ENCODE results near the gene SMIM14. TPM values are rescaled to one million over a fixed set of nuclear protein-coding genes. Genes with fewer than 3 reads are reported as not detected.

SMIM14 gene
- total and polyA plus RNA-seq, 9 of the 15 experiments (the other 6 are each of a cell fraction or from before 2014, with no cell fraction given), result 0.98 to 3.7 (median 2.2) TPM

DNA sequence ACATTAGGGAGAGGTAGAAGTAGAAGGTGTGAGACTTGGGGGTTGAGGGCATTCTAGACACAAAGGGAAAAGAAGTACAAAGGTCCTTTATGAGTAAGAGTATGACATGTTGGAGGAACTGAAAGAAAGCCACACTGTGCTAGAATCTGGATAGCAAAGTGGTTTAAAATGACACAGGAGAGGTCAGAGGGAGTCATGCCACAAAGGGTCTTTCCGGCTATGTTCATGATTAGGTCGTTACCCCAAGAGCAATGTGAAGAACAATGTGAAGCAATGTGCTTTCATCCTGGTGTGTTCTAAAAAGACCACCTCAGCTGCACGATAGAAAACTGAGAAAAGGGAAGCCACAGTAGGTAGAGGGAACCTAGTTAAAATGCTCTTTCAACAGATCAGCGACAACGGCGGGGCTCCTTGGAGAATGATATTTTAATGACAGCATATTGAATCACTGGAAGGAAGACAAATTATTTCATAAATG, 29.2 kb downstream of the SMIM14 start:
- Histone ChIP-seq H4K20me1 (replicated peaks; ENCODE audit: control insufficient read depth, insufficient read depth, low read length) (no peaks in the 10 kb centered on the region), H3K27me3 (ENCODE audit: control insufficient read depth in 2 of 2, insufficient read depth in 2 of 2, low read length in 2 of 2) (no peaks in the 10 kb centered on the region), H3K4me1 (replicated peaks in 1 of 2; ENCODE audit: control insufficient read depth in 2 of 2, insufficient read depth in 2 of 2, low read length in 2 of 2) (no peaks in the 10 kb centered on the region), H2AFZ (ENCODE audit: low read depth, low read length) (no peak overlapping the region; the same call in 1 of the 2 replicates), H3K27ac (ENCODE audit: extremely low read depth, low read depth, low read length) (no peak overlapping the region), H3K9me3 (replicated peaks; ENCODE audit: control insufficient read depth, insufficient read depth, low read depth, low read length) (peaks cover 1% of the 10 kb centered on the region), H3K4me3 (no peak overlapping the region), H3K9me1 (ENCODE audit: control insufficient read depth, insufficient read depth, low read length) (no peaks in the 10 kb centered on the region), H3K36me3 (ENCODE audit: control insufficient read depth, insufficient read depth, low read length) (no peaks in the 10 kb centered on the region), H3K9ac (ENCODE audit: insufficient read depth in 1 of 2, low read depth in 2 of 2, low read length in 2 of 2) (no peak overlapping the region), H3K79me2 (ENCODE audit: control insufficient read depth, insufficient read depth, low read length) (no peaks in the 10 kb centered on the region), H3K4me2 (ENCODE audit: insufficient read depth, low read length) (no peak overlapping the region)
- intact Hi-C loops (cut with micrococcal nuclease) (no loop called here), in situ Hi-C loops (cut with MboI) (loop anchor here (25.0 kb wide), 1 partner anchor 722 kb away; no protein-coding TSS in a partner anchor)
- no TSS peak for BruUV-seq (replicated peaks)
- POLR2A ChIA-PET, result interaction anchor here (0.8 kb wide), 1 partner anchor 49 kb away, joined by 3 read pairs; no protein-coding TSS in a partner anchor
- no peak for DNase-seq (ENCODE audit: extremely low read depth in 1 of 4, low spot score in 3 of 4)
- TF ChIP-seq KAT8 (IDR thresholded peaks at IDR 0.05; ENCODE audit: low read depth) (no peak), RBBP5 (IDR thresholded peaks at IDR 0.05; ENCODE audit: borderline replicate concordance, insufficient read depth, low read length, poor library complexity, severe bottlenecking) (no peak)
- TF ChIP-seq, protein P1, sequence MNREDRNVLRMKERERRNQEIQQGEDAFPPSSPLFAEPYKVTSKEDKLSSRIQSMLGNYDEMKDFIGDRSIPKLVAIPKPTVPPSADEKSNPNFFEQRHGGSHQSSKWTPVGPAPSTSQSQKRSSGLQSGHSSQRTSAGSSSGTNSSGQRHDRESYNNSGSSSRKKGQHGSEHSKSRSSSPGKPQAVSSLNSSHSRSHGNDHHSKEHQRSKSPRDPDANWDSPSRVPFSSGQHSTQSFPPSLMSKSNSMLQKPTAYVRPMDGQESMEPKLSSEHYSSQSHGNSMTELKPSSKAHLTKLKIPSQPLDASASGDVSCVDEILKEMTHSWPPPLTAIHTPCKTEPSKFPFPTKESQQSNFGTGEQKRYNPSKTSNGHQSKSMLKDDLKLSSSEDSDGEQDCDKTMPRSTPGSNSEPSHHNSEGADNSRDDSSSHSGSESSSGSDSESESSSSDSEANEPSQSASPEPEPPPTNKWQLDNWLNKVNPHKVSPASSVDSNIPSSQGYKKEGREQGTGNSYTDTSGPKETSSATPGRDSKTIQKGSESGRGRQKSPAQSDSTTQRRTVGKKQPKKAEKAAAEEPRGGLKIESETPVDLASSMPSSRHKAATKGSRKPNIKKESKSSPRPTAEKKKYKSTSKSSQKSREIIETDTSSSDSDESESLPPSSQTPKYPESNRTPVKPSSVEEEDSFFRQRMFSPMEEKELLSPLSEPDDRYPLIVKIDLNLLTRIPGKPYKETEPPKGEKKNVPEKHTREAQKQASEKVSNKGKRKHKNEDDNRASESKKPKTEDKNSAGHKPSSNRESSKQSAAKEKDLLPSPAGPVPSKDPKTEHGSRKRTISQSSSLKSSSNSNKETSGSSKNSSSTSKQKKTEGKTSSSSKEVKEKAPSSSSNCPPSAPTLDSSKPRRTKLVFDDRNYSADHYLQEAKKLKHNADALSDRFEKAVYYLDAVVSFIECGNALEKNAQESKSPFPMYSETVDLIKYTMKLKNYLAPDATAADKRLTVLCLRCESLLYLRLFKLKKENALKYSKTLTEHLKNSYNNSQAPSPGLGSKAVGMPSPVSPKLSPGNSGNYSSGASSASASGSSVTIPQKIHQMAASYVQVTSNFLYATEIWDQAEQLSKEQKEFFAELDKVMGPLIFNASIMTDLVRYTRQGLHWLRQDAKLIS (CRISPR knock-in tag; IDR thresholded peaks at IDR 0.05), result no peak
- TF ChIP-seq, protein P2, sequence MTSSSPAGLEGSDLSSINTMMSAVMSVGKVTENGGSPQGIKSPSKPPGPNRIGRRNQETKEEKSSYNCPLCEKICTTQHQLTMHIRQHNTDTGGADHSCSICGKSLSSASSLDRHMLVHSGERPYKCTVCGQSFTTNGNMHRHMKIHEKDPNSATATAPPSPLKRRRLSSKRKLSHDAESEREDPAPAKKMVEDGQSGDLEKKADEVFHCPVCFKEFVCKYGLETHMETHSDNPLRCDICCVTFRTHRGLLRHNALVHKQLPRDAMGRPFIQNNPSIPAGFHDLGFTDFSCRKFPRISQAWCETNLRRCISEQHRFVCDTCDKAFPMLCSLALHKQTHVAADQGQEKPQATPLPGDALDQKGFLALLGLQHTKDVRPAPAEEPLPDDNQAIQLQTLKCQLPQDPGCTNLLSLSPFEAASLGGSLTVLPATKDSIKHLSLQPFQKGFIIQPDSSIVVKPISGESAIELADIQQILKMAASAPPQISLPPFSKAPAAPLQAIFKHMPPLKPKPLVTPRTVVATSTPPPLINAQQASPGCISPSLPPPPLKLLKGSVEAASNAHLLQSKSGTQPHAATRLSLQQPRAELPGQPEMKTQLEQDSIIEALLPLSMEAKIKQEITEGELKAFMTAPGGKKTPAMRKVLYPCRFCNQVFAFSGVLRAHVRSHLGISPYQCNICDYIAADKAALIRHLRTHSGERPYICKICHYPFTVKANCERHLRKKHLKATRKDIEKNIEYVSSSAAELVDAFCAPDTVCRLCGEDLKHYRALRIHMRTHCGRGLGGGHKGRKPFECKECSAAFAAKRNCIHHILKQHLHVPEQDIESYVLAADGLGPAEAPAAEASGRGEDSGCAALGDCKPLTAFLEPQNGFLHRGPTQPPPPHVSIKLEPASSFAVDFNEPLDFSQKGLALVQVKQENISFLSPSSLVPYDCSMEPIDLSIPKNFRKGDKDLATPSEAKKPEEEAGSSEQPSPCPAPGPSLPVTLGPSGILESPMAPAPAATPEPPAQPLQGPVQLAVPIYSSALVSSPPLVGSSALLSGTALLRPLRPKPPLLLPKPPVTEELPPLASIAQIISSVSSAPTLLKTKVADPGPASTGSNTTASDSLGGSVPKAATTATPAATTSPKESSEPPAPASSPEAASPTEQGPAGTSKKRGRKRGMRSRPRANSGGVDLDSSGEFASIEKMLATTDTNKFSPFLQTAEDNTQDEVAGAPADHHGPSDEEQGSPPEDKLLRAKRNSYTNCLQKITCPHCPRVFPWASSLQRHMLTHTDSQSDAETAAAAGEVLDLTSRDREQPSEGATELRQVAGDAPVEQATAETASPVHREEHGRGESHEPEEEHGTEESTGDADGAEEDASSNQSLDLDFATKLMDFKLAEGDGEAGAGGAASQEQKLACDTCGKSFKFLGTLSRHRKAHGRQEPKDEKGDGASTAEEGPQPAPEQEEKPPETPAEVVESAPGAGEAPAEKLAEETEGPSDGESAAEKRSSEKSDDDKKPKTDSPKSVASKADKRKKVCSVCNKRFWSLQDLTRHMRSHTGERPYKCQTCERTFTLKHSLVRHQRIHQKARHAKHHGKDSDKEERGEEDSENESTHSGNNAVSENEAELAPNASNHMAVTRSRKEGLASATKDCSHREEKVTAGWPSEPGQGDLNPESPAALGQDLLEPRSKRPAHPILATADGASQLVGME (CRISPR knock-in tag; IDR thresholded peaks at IDR 0.05), result no peak
- TF ChIP-seq, protein P3, sequence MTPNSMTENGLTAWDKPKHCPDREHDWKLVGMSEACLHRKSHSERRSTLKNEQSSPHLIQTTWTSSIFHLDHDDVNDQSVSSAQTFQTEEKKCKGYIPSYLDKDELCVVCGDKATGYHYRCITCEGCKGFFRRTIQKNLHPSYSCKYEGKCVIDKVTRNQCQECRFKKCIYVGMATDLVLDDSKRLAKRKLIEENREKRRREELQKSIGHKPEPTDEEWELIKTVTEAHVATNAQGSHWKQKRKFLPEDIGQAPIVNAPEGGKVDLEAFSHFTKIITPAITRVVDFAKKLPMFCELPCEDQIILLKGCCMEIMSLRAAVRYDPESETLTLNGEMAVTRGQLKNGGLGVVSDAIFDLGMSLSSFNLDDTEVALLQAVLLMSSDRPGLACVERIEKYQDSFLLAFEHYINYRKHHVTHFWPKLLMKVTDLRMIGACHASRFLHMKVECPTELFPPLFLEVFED (CRISPR knock-in tag; conservative IDR thresholded peaks at IDR 0.05), result no peak
- no peak for ATAC-seq
- no peak for FAIRE-seq
- CTCF ChIA-PET (ENCODE audit: low intra/inter-chr PET ratio), result no interaction called here
- 44% methylated on average over 6 of the region's 6 CpGs for WGBS (ENCODE audit: insufficient coverage, low coverage, missing lambda C conversion rate)

All from K562 (cell line).